ENCODE data around the gene CSRP1.
"Not testable (repeated sequence)": the region's sequence is repeated elsewhere in the genome, so short reads cannot be mapped to it uniquely, and the experiment has no call there.

CSRP1 gene

GRCh38 chr1:201497935-201498509 lies 8.9 kb downstream of the CSRP1 start:
- in situ Hi-C loops (cut with MboI; ENCODE audit: low sequenced_read_pairs) = no loop called here

DNA sequence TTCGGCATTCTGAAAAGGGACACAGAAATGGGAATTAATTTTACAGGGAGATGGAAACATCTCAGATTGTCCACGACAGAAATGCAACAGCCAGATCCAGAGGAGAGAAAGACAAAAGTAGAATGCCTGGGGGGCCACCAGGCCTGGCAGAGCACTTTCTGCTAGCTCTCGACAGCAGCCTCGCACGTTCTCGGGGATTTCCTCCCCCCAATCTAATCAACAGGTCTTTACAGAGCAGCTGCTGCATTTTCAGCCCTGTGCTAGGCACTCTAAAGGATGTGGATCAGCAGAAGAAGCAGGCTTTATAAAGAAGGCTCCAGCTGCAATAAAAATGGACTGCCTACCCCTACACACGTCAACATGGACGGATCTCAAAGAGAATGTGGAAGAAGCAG lies 10.6 kb downstream of the CSRP1 start:
- in situ Hi-C loops (cut with MboI; ENCODE audit: low sequenced_read_pairs) = no loop called here

DNA sequence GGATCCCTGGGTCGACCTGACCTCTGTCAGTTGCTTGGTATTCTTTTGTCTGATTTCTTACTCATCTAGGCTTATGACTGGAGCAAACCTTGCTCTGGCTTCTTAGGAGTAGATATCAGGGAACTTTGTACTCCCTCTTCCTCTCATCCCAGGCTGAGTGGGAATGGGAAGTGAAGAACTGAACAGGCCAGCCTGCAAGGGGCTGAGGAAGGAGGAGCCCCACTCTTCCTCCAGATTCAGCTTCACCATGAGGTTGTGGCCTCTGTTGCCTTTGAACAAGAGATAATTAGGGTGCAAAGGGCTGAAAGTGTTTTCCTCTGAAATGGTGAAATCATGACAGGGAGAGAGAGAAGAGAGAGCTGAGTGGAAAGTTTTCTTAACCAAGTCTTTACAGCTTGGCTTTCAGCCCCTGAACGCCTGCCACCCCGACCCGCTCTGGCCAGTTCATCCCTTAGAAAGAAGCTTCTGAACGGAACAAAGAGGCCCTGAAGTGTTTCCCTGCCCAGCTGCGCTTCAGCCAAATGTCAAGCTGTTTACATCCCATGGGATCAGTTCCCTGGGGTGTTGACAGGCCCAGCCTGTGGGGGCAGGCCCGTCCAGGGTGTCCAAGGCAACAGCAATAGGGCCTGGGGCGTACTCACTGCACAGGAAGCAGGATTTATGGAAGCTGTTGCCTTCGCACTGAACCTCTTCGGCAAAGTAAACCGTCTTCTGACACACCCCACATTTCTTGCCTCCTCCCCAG lies 11.2 kb downstream of the CSRP1 start:
- in situ Hi-C loops (cut with MboI; ENCODE audit: low sequenced_read_pairs) = no loop called here

GRCh38 chr1:201493757-201494617 lies 12.9 kb downstream of the CSRP1 start:
- in situ Hi-C loops (cut with MboI; ENCODE audit: low sequenced_read_pairs) = no loop called here

DNA sequence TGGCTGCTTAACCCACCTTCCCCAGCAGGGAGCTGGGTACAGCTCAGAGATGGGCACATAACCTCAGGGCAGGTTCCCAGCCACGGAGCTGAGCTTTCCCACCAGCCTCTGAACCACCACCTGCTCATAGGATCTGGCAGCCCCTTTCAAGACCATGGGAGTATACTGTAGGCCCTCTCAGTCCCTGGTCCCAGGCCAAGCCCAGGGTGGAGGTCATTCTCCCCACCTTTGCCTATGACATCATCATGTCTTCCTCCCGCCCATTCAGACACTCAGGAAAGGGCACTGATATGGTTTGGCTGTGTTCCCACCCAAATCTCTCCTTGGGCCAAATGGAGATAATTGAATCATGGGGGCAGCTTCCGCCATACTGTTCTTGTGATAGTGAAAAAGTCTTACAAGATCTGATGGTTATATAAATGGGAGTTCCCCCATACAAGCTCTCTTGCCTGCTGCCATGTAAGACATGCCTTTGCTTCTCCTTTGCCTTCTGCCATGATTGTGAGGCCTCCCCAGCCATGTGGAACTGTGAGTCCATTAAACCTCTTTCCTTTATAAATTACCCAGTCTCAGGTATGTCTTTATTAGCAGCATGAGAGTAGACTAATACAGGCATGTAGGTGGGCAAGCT lies 13.8 kb downstream of the CSRP1 start:
- in situ Hi-C loops (cut with MboI; ENCODE audit: low sequenced_read_pairs) = not testable (repeated sequence)

DNA sequence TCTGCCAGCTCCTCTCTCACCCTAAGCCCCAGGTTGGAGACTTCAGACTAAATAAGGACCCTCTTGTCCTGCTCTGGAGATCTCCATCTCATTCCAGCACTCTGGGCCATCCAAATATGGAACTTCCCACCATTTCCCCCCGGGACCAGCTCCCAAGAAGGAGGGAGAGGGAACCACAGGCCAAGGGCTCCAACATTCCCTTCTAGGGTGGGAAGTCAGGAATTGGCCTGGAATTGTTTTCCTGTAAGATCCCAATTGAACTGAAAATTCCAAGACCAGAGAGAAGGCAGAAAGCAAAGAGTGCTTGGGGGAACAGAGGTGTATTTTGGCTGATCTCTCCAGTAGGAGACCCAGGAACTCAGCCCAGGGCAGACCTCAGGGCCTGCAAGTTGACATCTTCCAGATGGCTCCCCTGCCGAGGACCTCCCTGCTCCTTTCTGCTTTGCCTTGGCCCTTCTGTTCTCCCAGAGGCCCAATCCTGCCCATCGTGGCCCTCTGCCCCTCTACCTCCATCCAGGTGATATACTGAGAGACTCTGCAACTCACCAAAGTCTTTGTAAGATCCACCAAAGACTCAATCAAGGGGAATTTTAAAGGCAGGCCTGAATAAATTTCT lies 14.9 kb downstream of the CSRP1 start:
- in situ Hi-C loops (cut with MboI; ENCODE audit: low sequenced_read_pairs) = no loop called here

- in situ Hi-C loops (cut with MboI; ENCODE audit: low sequenced_read_pairs) = no loop called here
These were observed 16.2 kb downstream of the CSRP1 start for GRCh38 chr1:201490708-201491131.

DNA sequence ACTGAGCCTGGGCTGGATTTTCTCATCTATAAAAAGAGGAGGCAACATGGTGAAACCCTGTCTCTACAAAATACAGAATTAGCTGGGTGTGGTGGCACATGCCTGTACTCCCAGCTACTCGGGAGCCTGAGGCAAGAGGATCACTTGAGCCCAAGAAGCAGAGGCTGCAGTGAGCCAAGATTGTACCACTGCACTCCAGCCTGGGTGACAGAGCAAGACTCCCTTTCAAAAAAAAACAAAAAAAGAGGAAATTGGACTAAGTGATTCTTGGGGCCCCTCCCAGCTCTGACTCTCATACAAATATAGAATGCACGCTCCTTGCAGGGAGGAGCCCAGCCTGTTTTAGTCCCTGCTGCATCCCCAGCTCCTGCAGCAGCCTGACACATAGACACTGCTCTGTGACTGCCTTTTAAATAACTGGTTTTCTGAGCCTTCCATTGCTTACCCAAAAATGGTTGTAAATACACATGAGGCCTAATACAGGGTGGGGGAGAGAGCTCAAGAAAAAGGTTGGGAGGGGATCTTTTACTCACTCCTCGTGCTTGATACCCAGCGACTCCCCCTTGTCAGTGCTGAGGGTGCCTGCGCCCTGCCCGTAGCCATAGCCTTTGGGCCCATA lies 17.2 kb downstream of the CSRP1 start:
- in situ Hi-C loops (cut with MboI; ENCODE audit: low sequenced_read_pairs) = no loop called here

DNA sequence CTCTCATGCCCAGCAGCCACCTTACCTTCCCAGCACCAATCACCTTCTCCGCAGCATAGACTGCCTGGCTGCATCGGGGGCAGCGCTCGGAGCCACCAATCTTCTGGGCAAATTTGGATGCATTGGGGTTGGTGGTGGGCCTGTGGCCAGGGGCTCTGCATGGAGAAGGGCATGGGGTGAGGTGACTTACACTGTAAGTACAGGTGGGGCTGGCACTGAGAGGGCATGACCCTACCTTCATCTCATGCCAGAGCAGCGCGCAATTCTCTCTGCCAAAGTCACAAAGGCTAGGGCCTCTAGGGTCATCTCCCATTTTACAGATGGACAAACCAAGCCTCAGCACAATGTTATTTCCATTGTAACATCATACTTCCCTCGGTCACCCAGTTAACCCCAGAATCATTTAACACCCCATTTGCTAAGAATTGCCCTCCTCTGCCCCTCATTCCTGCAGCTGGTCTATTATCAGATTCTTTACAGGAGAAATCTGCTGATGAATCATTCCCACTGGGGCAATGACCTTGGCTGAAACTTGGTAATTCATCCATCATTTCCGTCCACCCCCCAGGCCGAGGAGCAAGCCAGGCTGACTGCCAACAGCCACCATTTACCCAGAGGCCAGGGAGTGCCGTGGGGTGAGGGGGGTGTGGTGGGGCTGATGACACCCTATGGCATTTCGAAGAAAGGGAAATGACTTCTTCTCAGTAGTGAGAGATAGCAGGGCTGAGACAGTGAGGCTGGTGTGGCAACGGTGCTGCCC lies 17.9 kb downstream of the CSRP1 start:
- in situ Hi-C loops (cut with MboI; ENCODE audit: low sequenced_read_pairs) = no loop called here

GRCh38 chr1:201487742-201488141 lies 19.2 kb downstream of the CSRP1 start:
- in situ Hi-C loops (cut with MboI; ENCODE audit: low sequenced_read_pairs) = no loop called here

DNA sequence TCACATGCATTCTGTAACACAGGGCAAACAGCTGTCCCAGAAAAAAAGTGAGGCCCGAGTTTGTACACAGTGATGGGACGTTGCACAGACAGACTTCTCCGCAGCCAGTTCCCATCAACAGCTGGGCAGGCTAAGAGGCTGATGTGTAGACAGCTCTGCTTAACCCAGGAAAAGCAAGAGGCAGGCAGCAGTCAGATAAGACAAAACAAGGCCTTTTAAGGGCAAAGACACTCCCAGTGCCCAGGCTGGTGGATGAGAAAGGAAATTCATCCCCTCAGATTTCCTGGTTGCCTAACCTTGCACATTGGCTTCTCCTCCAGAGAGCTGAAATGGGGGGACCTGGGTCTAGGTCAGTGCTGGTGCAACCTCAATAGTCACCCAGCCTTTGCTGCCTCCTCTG lies 20.7 kb downstream of the CSRP1 start:
- in situ Hi-C loops (cut with MboI; ENCODE audit: low sequenced_read_pairs) = no loop called here

- in situ Hi-C loops (cut with MboI; ENCODE audit: low sequenced_read_pairs) = no loop called here
These were observed 21.6 kb downstream of the CSRP1 start for GRCh38 chr1:201485184-201485774.

- in situ Hi-C loops (cut with MboI; ENCODE audit: low sequenced_read_pairs) = no loop called here
These were observed 23.5 kb downstream of the CSRP1 start for GRCh38 chr1:201483373-201483949.

DNA sequence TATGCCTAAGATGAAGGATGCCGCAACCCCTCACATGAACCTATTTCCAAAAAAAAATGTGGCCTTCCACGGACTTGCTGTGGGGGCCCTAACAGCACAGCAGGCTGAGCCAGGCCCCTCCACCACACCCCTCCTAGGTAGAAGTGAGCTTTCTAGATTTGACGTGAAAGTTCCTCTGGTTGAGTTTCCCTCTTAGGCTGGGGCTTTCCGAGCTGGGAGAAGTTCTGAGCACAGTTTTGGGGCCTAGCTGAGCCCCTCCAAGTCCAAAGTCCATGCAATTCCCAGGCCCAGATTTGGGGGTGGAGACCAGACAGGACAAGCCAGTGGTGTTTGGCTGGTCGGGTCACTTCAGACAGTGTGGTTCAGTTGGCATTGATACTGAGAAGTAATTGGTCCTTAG lies 24.2 kb downstream of the CSRP1 start:
- in situ Hi-C loops (cut with MboI; ENCODE audit: low sequenced_read_pairs) = no loop called here

- in situ Hi-C loops (cut with MboI; ENCODE audit: low sequenced_read_pairs) = no loop called here
These were observed 25.0 kb downstream of the CSRP1 start for GRCh38 chr1:201481761-201482493.

GRCh38 chr1:201481004-201481380 lies 25.9 kb downstream of the CSRP1 start:
- in situ Hi-C loops (cut with MboI; ENCODE audit: low sequenced_read_pairs) = no loop called here

DNA sequence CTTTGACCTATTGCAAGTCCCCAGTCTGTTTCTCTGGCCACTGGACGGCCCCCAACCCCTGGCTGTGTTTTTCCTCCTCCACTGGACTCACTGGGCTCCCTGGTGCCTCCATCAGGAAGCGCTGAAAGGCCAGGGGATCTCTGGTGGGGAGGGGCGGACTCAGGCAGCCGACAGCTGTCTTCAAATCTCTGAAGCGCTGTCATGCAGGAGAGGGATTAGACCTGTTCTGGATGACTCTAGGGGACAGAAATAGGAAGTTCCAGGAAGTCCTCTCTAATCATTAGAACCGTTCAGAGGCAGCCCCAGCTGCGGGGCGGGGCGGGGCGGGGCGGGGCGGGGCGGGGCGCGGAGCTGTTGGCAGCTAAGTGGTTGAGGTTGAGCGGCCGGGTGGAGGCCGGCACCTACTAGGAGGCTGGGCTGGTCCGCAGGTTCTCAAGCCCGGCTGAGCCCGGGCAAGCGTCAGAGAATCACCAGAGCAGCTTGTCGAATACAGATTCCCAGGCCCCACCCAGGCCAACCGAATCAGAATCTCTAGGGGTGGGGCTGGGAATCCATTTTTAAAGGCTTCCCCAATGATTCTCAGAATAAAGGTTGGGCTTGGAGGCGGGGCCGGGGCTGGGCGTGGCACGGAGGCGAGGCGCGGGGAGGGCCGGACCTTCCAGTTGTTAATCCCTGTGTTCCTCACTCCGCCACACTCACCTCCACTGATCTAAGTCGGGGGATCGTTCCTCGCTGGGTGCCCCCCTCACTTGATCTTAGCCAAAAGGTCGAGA lies 26.5 kb downstream of the CSRP1 start:
- in situ Hi-C loops (cut with MboI; ENCODE audit: low sequenced_read_pairs) = no loop called here
